ENCODE measurements around the gene TUBD1. TPM values are rescaled to one million over a fixed set of nuclear protein-coding genes. Genes with fewer than 3 reads are reported as not detected.

The TUBD1 gene
- polyA plus RNA-seq, 3 donors, result 2.9 to 7.3 (median 3.9) TPM

DNA sequence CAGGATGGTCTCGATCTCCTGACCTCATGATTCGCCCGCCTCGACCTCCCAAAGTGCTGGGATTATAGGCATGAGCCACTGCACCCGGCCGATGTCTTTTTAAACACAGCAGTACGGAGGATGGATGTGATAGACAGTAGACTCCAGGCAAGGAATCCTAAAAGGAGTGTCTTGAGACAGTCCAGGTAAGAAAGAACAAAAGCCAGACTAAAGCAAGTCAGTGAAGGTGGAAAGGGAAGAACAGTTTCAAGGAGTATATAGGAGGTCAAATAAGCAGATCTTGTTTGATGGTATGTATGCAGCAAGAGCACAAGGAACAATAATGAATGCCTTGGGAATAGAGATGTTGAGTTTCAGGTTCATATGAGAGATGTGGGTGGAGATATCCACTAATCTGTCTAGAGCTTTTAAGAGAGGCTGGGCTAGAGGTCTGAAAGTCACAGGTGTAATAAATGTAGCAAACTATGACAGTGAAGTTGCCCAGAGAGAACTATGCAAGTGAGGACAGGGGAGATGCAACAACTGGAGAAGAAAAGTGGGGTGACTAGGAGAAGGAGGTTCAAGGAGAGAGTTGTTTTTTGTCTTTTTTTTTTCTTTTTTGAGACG lies 4.5 kb downstream of the TUBD1 start:
- Histone ChIP-seq H2AFZ (ENCODE audit: insufficient read depth, low read depth, low read length, poor library complexity, severe bottlenecking) (no peak overlapping the region), H3K4me3 (replicated peaks in 1 of 3; ENCODE audit: low read depth in 2 of 3, low read length in 3 of 3) (no peak overlapping the region), H3K9me3 (replicated peaks in 1 of 2; ENCODE audit: control insufficient read depth in 1 of 2, insufficient read depth in 1 of 2, low read length in 2 of 2) (no peaks in the 10 kb centered on the region), H3K9ac (ENCODE audit: insufficient read depth, low read length, poor library complexity, severe bottlenecking) (no peak overlapping the region), H3K27me3 (ENCODE audit: control insufficient read depth in 2 of 2, insufficient read depth in 2 of 2, low read length in 2 of 2) (no peaks in the 10 kb centered on the region), H3K4me2 (replicated peaks; ENCODE audit: extremely low read depth, low read length, poor library complexity, severe bottlenecking) (no peak overlapping the region), H3K36me3 (replicated peaks in 1 of 2; ENCODE audit: control insufficient read depth in 1 of 2, insufficient read depth in 2 of 2, low read length in 2 of 2) (peaks cover 28 to 67% of the 10 kb centered on the region in 2 donors), H3K4me1 (ENCODE audit: control insufficient read depth in 1 of 2, insufficient read depth in 2 of 2, low read length in 2 of 2) (peaks cover 9 to 12% of the 10 kb centered on the region in 2 donors), H4K20me1 (ENCODE audit: insufficient read depth, low read length) (no peaks in the 10 kb centered on the region), H3K79me2 (ENCODE audit: insufficient read depth, low read length) (peaks cover 22% of the 10 kb centered on the region), H3K27ac (ENCODE audit: low read depth in 1 of 2, low read length in 2 of 2) (no peak overlapping the region)
- peaks cover 38 to 66% of the 10 kb centered on the region in 2 donors for H3K36me3 Mint-ChIP-seq
- H3K4me1 Mint-ChIP-seq, result peaks cover 10% of the 10 kb centered on the region
- H3K27me3 Mint-ChIP-seq (ENCODE audit: low read depth in 3 of 3), result no peaks in the 10 kb centered on the region
- 100% methylated on average over 7 of the region's 8 CpGs for WGBS (ENCODE audit: insufficient coverage)
- H3K9me3 Mint-ChIP-seq, result no peaks in the 10 kb centered on the region
- no peak for DNase-seq
- TF ChIP-seq, protein P1, sequence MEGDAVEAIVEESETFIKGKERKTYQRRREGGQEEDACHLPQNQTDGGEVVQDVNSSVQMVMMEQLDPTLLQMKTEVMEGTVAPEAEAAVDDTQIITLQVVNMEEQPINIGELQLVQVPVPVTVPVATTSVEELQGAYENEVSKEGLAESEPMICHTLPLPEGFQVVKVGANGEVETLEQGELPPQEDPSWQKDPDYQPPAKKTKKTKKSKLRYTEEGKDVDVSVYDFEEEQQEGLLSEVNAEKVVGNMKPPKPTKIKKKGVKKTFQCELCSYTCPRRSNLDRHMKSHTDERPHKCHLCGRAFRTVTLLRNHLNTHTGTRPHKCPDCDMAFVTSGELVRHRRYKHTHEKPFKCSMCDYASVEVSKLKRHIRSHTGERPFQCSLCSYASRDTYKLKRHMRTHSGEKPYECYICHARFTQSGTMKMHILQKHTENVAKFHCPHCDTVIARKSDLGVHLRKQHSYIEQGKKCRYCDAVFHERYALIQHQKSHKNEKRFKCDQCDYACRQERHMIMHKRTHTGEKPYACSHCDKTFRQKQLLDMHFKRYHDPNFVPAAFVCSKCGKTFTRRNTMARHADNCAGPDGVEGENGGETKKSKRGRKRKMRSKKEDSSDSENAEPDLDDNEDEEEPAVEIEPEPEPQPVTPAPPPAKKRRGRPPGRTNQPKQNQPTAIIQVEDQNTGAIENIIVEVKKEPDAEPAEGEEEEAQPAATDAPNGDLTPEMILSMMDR (IDR thresholded peaks at IDR 0.05), result no peak
- H3K27ac Mint-ChIP-seq, result peak overlapping the region in 2 of 7 donors; percentile 24 to 52
- H3K4me3 Mint-ChIP-seq, result no peak overlapping the region
- intact Hi-C loops (cut with micrococcal nuclease), result no loop called here

DNA sequence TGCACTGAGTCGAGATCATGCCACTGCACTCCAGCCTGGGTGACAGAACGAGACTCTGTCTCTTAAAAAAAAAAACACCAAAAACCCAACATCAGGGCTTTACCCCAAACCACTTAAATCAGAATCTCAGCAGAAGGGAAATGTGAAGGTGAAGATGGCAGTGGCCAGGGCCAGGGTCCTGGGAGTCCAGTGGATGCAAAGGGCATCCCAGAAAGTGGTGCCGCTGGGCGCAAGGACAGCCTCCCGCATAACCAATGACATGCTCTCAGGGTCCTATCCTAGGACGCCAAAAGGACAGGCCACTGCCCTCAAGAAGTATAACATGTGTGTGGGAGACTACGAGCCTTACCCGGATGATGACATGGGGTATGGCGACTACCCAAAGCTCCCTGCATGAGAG lies 7.9 kb downstream of the TUBD1 start:
- no peak overlapping the region for H3K4me2 ChIP-seq (replicated peaks; ENCODE audit: extremely low read depth, low read length, poor library complexity, severe bottlenecking)
- H3K9ac ChIP-seq (ENCODE audit: insufficient read depth, low read length, poor library complexity, severe bottlenecking), result no peak overlapping the region
- H3K36me3 Mint-ChIP-seq, result peaks cover 45 to 83% of the 10 kb centered on the region in 2 donors
- no peaks in the 10 kb centered on the region for H3K27me3 Mint-ChIP-seq (ENCODE audit: low read depth in 3 of 3)
- H3K4me3 Mint-ChIP-seq, result no peak overlapping the region
- no peak overlapping the region for H2AFZ ChIP-seq (ENCODE audit: insufficient read depth, low read depth, low read length, poor library complexity, severe bottlenecking)
- no peaks in the 10 kb centered on the region for H3K4me1 Mint-ChIP-seq
- no peaks in the 10 kb centered on the region for H3K79me2 ChIP-seq (ENCODE audit: insufficient read depth, low read length)
- H3K9me3 Mint-ChIP-seq, result no peaks in the 10 kb centered on the region
- H3K27me3 ChIP-seq (ENCODE audit: control insufficient read depth in 2 of 2, insufficient read depth in 2 of 2, low read length in 2 of 2), result no peaks in the 10 kb centered on the region
- no peaks in the 10 kb centered on the region for H4K20me1 ChIP-seq (ENCODE audit: insufficient read depth, low read length)
- TF ChIP-seq, protein P1 (IDR thresholded peaks at IDR 0.05), result no peak
- peaks cover 28 to 77% of the 10 kb centered on the region in 2 donors for H3K36me3 ChIP-seq (replicated peaks in 1 of 2; ENCODE audit: control insufficient read depth in 1 of 2, insufficient read depth in 2 of 2, low read length in 2 of 2)
- H3K27ac ChIP-seq (ENCODE audit: low read depth in 1 of 2, low read length in 2 of 2), result no peak overlapping the region
- intact Hi-C loops (cut with micrococcal nuclease), result no loop called here
- H3K9me3 ChIP-seq (replicated peaks in 1 of 2; ENCODE audit: control insufficient read depth in 1 of 2, insufficient read depth in 1 of 2, low read length in 2 of 2), result no peaks in the 10 kb centered on the region
- no peak overlapping the region for H3K27ac Mint-ChIP-seq
- H3K4me1 ChIP-seq (ENCODE audit: control insufficient read depth in 1 of 2, insufficient read depth in 2 of 2, low read length in 2 of 2), result no peaks in the 10 kb centered on the region
- WGBS (ENCODE audit: insufficient coverage), result 100% methylated on average over 3 of the region's 9 CpGs
- DNase-seq, result no peak
- no peak overlapping the region for H3K4me3 ChIP-seq (replicated peaks in 1 of 3; ENCODE audit: low read depth in 2 of 3, low read length in 3 of 3)
